ENCODE measurements around the gene FASTKD1.

GRCh38 chr2:169613876-169614275 lies 40.2 kb upstream of the FASTKD1 start:
- no peak for TF ChIP-seq EZH2 (IDR thresholded peaks at IDR 0.05; ENCODE audit: borderline replicate concordance, low read depth, low read length, severe bottlenecking)
- TF ChIP-seq CTCF (IDR thresholded peaks at IDR 0.05; ENCODE audit: borderline replicate concordance, extremely low read depth, low read length, poor library complexity, severe bottlenecking): no peak

All from DND-41 (cell line).